Glutamatergic neuron (in vitro differentiated cells): Measurements from ENCODE around the gene TRIAP1. TPM values are rescaled to one million over a fixed set of nuclear protein-coding genes. Genes with fewer than 3 reads are reported as not detected.
A peak's percentile ranks its signal among the peaks of the same experiment; 100 is the strongest.

ENCODE experiments used
- DNase-seq: peaks from one replicate; pipeline ENCODE4 v3.0.0; 2022
- H3K27ac Mint-ChIP-seq: one replicate; pipeline ENCODE4 v1.8.0; 2020; ENCODE audit warnings: mild to moderate bottlenecking, mixed read lengths, inconsistent platforms; ENCODE audit not compliant: unreplicated experiment
- H3K27me3 Mint-ChIP-seq: one replicate; pipeline ENCODE4 v1.8.0; 2020; ENCODE audit warnings: mild to moderate bottlenecking, moderate library complexity, mixed read lengths, inconsistent platforms; ENCODE audit not compliant: unreplicated experiment
- H3K36me3 Mint-ChIP-seq: one replicate; pipeline ENCODE4 v1.8.0; 2020; ENCODE audit warnings: mild to moderate bottlenecking, mixed read lengths, inconsistent platforms; ENCODE audit not compliant: unreplicated experiment
- H3K4me1 Mint-ChIP-seq: one replicate; pipeline ENCODE4 v1.8.0; 2020; ENCODE audit warnings: mild to moderate bottlenecking, low read depth, mixed read lengths, inconsistent platforms; ENCODE audit not compliant: unreplicated experiment
- H3K4me3 Mint-ChIP-seq: one replicate; pipeline ENCODE4 v1.8.0; 2020; ENCODE audit warnings: mild to moderate bottlenecking, mixed read lengths, inconsistent platforms; ENCODE audit not compliant: unreplicated experiment
- H3K9me3 Mint-ChIP-seq: one replicate; pipeline ENCODE4 v1.8.0; 2020; ENCODE audit warnings: mild to moderate bottlenecking, moderate library complexity, mixed read lengths, inconsistent platforms; ENCODE audit not compliant: unreplicated experiment
- CTCF ChIP-seq: fragments of 200-600 bp; sonication (generic); IDR thresholded peaks from one replicate; pipeline ENCODE4 v1.5.0; 2021; ENCODE audit not compliant: partially characterized antibody, unreplicated experiment
- total RNA-seq: library from RNA; stranded (reverse); fragmentation: NEBNext Ultra II Directional; extraction: Animal tissue kit (Norgen Biotek cat#: 25700); gene quantifications from one replicate; pipeline ENCODE4 v1.2.1, GENCODE V29; 2021; ENCODE audit not compliant: unreplicated experiment

Gene TRIAP1
- total RNA-seq, 1 donor from 2014 or later, result 25.2 TPM

GRCh38 chr12:120406553-120406952 lies 39.6 kb downstream of the TRIAP1 start:
- no peak overlapping the region for H3K27ac Mint-ChIP-seq
- H3K4me3 Mint-ChIP-seq, result no peak overlapping the region
- TF ChIP-seq CTCF, result no peak
- H3K4me1 Mint-ChIP-seq, result peaks cover 14% of the 10 kb centered on the region
- DNase-seq, result no peak
- peaks cover 6% of the 10 kb centered on the region for H3K27me3 Mint-ChIP-seq
- peaks cover 4% of the 10 kb centered on the region for H3K9me3 Mint-ChIP-seq
- no peaks in the 10 kb centered on the region for H3K36me3 Mint-ChIP-seq

- Mint-ChIP-seq H3K9me3 (peaks cover 4% of the 10 kb centered on the region), H3K27me3 (peaks cover 6% of the 10 kb centered on the region), H3K4me3 (no peak overlapping the region), H3K36me3 (no peaks in the 10 kb centered on the region), H3K4me1 (peaks cover 14% of the 10 kb centered on the region), H3K27ac (no peak overlapping the region)
- DNase-seq, result no peak
- TF ChIP-seq CTCF, result no peak
Measured at GRCh38 chr12:120406069-120406468, 40.1 kb downstream of the TRIAP1 start.

- H3K36me3 Mint-ChIP-seq, result no peaks in the 10 kb centered on the region
- peak overlapping the region; percentile 28 for H3K4me3 Mint-ChIP-seq
- peaks cover 14% of the 10 kb centered on the region for H3K4me1 Mint-ChIP-seq
- H3K9me3 Mint-ChIP-seq, result peaks cover 4% of the 10 kb centered on the region
- H3K27me3 Mint-ChIP-seq, result peaks cover 6% of the 10 kb centered on the region
- no peak for TF ChIP-seq CTCF
- peak; percentile 50 for DNase-seq
- peak overlapping the region; percentile 83 for H3K27ac Mint-ChIP-seq
Measured at GRCh38 chr12:120404271-120404670, 41.9 kb downstream of the TRIAP1 start.

GRCh38 chr12:120403869-120404268 lies 42.3 kb downstream of the TRIAP1 start:
- H3K36me3 Mint-ChIP-seq, result no peaks in the 10 kb centered on the region
- peak overlapping the region; percentile 83 for H3K27ac Mint-ChIP-seq
- DNase-seq, result no peak
- H3K27me3 Mint-ChIP-seq, result peaks cover 6% of the 10 kb centered on the region
- H3K4me1 Mint-ChIP-seq, result peaks cover 14% of the 10 kb centered on the region
- H3K4me3 Mint-ChIP-seq, result no peak overlapping the region
- H3K9me3 Mint-ChIP-seq, result peaks cover 4% of the 10 kb centered on the region
- TF ChIP-seq CTCF, result no peak

- H3K27ac Mint-ChIP-seq, result peak overlapping the region; percentile 92
- peak; percentile 64 for DNase-seq
- H3K9me3 Mint-ChIP-seq, result peaks cover 4% of the 10 kb centered on the region
- peak overlapping the region; percentile 75 for H3K4me3 Mint-ChIP-seq
- TF ChIP-seq CTCF, result no peak
- no peaks in the 10 kb centered on the region for H3K36me3 Mint-ChIP-seq
- peaks cover 6% of the 10 kb centered on the region for H3K27me3 Mint-ChIP-seq
- peaks cover 14% of the 10 kb centered on the region for H3K4me1 Mint-ChIP-seq
Measured at GRCh38 chr12:120402217-120402616, 44.0 kb downstream of the TRIAP1 start.
